GM19239 (cell line): ENCODE data around the gene SULT2B1.
"Not testable (repeated sequence)": the region's sequence is repeated elsewhere in the genome, so short reads cannot be mapped to it uniquely, and the experiment has no call there.

Experiments used
- DNase-seq: peaks from one replicate; pipeline ENCODE4 v3.0.0; 2011; ENCODE audit warnings: low spot score; ENCODE audit not compliant: insufficient read length
- FAIRE-seq: peaks from 2 replicates; lab custom pipeline; 2011; peaks lifted over from hg19 to GRCh38; lab: Jason Lieb, UNC

SULT2B1 gene

GRCh38 chr19:48556163-48556562, 4.2 kb downstream of the SULT2B1 start:
- FAIRE-seq (no peak), DNase-seq (no peak)

DNA sequence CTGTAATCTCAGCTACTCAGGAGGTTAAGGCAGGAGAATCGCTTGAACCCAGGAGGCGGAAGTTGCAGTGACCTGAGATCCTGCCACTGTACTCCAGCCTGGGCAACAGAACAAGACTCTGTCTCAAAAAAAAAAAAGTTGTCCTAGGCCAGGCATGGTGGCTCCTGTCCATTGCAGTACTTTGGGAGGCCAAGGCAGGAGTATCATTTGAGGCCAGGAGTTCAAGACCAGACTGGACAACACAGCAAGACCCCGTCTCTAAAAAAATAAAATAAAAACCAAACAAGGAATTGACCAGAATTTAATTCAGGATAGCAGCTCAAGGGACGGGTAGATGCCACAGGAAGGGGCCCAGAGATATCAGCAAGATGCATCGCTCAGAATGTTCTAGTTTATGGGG, 4.9 kb downstream of the SULT2B1 start:
- FAIRE-seq, result no peak

GRCh38 chr19:48558018-48558684, 6.2 kb downstream of the SULT2B1 start:
- DNase-seq, result no peak
- FAIRE-seq, result no peak

More for the DNA sequence above, 4.9 kb downstream of the SULT2B1 start:
- DNase-seq, result no peak

DNA sequence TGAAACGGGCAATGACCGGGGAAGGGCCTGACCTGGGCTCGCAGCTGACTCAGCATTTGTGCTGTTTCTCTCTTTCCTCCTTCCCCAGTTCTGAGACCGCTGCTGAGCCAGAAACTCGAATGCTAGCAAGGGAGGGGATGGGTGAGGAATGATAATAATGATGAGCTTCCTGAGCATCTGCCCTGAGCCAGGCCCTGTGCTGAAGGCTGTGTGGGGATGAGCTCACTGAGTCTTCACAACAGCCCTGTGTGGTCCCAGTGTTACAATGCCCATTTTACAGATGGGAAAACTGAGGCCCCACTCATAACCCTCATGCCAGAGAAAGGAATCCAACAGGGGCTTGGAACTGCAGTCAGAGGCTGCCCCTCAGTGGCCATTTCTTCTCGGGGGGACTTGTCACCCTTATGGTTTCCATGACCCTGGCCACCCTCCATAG, 8.1 kb downstream of the SULT2B1 start:
- no peak for FAIRE-seq
- DNase-seq, result no peak

DNA sequence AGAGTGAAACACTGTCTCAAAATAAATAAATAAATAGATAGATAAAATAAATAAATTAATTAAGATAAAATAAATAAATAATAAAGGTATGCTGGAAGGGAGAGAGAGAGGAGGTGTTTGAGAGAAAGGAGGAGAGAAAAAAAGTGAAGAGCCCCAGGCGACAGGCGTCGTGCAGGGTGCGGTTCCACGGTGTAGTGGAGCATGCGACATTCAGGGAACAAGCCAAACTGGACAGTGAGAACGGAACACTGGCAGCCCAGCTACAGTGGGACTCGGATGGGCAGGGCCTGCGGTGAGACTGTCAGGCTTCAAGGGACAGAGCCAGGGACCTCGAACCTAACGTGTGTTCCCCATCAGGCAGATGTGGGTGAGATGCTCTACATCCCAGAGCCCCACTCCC, 9.4 kb downstream of the SULT2B1 start:
- DNase-seq (no peak), FAIRE-seq (no peak)

DNA sequence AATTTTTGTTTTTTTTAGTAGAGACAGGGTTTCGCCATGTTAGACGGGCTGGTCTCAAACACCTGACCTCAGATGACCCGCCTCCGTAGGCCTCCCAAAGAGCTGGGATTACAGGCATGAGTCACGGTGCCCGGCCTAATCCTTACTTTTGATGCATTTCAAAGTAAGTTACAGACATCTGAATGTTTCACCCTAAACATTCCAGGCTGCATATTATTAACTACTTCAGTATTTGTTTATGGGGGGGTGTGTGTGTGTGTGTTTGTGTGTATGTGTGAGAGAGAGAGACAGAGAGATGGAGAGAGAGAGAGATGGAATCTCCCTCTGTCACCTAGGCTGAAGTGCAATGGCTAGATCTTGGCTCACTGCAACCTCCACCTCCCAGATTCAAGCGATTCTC, 13.1 kb downstream of the SULT2B1 start:
- no peak for DNase-seq
- no peak for FAIRE-seq

DNA sequence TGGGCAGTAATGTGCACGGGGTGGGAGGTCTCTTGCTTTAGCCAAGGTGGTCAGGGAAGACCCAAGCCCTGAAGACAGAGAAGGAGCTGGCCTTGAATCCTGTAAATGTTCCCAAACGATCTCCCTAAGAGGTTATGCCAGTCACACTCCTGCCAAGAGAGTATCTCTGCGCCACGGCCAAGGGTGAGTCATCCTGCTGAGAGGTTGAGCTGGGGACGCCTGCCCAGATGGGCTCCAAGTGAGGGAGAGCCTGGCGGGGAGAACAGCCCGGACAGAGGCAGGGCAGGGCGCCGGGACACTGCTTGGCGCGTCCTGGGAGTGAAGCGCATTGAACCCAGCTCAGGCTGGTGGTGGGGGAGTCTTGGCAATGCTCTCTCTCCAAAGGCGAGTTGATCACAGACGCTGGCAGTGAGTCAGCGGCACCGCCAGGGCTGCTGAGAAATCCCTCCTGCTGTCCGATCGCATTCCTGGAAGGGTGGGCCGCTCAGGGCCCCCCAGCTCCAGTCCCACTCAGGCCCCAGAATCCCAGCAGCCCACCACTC, 16.4 kb downstream of the SULT2B1 start:
- DNase-seq (no peak), FAIRE-seq (no peak)

- DNase-seq (no peak), FAIRE-seq (no peak)
Observed at GRCh38 chr19:48569814-48570213, 17.8 kb downstream of the SULT2B1 start.

GRCh38 chr19:48571378-48572162, 19.6 kb downstream of the SULT2B1 start:
- DNase-seq, result no peak
- FAIRE-seq, result no peak

- DNase-seq, result no peak
- no peak for FAIRE-seq
Observed at GRCh38 chr19:48573163-48573505, 21.2 kb downstream of the SULT2B1 start.

GRCh38 chr19:48575931-48576622, 24.1 kb downstream of the SULT2B1 start:
- FAIRE-seq, result no peak
- DNase-seq, result no peak

DNA sequence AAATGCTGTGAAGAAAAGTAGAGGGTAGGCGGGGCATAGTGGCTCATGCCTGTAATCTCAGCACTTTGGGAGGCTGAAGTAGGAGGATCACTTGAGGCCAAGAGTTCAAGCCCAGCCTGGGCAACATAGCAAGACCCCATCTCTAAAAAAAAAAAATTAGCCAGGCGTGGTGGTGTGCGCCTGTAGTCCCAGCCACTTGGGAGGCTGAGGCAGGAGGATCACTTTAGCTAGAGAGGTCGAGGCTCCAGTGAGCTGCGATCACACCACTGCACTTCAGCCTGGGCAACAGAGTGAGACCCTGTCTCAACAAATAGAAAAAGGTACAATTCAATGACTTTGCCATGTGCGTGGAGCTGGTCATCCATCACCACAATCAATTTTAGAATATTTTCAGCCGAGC, 25.9 kb downstream of the SULT2B1 start:
- DNase-seq, FAIRE-seq: not testable (repeated sequence)

DNA sequence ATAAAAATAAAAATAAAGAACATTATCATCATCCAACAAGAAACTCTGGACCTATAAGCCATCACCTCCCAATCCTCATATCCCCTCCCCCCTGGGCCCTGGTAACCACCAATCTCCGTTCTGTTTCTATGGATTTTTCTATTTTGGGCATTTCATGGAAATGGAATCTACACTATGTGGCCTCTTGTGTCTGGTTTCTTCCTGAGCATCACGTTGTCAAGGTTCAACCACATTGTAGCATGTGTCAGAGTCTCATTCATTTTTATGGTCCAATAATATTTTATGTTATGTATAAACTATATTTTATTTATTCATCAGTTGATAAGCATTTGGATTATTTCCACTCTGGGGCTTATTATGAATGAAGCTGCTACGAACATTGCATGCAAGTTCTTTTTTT, 26.9 kb downstream of the SULT2B1 start:
- DNase-seq, result no peak
- FAIRE-seq, result no peak

- no peak for DNase-seq
- no peak for FAIRE-seq
Observed at GRCh38 chr19:48582168-48582567, 30.2 kb downstream of the SULT2B1 start.

- no peak for DNase-seq
- FAIRE-seq, result no peak
Observed at GRCh38 chr19:48587387-48587786, 35.4 kb downstream of the SULT2B1 start.

- DNase-seq, result peak; percentile 82
- peak; percentile 23 for FAIRE-seq
Observed at GRCh38 chr19:48588670-48589401, 36.9 kb downstream of the SULT2B1 start.

DNA sequence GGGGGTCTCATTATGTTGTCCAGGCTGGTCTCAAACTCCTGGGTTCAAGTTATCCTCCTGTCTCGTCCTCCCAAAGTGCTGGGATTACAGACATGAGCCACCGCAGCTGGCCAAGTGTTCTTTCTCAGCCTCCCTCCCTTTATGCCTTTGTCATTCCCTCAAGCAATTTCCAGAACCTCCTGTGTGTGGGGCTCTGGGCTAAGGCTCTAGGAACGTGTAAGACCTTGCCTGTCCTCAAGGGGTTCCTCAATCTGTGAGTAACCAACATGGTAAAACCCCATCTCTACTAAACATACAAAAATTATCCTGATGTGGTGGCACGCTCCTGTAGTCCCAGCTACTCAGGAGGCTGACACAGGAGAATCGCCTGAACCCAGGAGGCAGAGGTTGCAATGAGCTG, 39.0 kb downstream of the SULT2B1 start:
- FAIRE-seq, result no peak

DNA sequence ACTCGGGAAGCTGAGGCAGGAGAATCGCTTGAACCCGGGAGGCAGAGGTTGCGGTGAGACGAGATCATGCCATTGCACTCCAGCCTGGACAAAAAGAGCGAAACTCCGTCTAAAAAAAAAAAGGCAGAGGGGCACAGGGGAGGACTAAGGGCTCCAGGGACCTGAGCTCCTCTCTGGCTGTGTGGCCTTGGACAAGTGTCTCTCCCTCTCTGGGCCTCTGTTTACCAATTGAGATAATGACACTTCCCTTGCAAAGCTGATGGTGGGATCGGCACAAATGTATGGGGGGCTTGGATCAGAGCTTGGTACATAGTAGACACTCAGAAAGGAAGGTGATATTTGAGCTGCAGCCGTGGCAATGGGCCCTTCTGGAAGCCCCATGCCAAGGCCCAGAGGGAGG, 43.2 kb downstream of the SULT2B1 start:
- no peak for FAIRE-seq
- no peak for DNase-seq

More for the DNA sequence above, 39.0 kb downstream of the SULT2B1 start:
- DNase-seq, result no peak

GRCh38 chr19:48595833-48596232, 43.9 kb downstream of the SULT2B1 start:
- DNase-seq (no peak), FAIRE-seq (no peak)

DNA sequence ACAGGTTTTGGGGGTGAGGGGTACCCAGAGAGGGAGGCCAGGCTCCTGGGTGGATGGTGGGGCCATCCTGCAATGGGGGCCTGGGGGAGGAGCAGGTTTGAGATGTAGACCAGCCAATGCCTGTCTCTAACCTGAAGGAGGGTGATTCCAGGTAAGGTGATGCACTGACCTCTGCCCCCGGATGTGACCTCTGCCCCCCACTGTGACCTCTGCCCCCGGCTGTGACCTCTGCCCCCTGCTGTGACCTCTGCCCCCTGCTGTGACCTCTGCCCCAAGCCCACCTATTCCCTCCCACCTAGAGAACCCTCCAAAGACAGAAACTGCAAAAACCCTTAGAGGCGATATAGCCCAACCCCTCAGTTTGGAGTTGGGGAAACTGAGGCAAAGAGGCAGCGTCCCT, 44.3 kb downstream of the SULT2B1 start:
- no peak for FAIRE-seq
- no peak for DNase-seq
